ENCODE results near the gene ZNF268.

ZNF268 gene

DNA sequence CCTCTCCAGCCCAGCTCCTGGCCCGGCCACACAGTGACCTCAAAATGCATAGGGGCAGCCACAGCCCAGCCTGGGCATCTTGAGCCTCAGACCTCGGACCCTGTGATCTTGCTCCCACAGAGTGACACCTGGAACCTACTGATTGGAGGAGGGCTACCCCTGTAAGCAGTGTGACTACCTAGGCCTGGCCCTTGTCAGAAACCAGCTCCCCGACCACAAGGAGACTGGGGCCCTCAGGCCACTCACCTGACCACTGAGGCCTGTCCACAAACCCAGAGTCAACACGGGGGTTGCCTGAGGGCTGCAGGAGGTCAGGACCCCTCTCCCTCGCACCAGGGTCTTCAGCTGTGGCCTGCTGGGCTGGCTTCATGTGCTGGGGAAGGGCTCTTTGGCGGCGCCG is 45.4 kb downstream of the ZNF268 start:
- H3K27ac ChIP-seq, result no peak overlapping the region
- TF ChIP-seq ZFX (IDR thresholded peaks at IDR 0.05; ENCODE audit: borderline replicate concordance), result no peak
- TF ChIP-seq, protein P1, sequence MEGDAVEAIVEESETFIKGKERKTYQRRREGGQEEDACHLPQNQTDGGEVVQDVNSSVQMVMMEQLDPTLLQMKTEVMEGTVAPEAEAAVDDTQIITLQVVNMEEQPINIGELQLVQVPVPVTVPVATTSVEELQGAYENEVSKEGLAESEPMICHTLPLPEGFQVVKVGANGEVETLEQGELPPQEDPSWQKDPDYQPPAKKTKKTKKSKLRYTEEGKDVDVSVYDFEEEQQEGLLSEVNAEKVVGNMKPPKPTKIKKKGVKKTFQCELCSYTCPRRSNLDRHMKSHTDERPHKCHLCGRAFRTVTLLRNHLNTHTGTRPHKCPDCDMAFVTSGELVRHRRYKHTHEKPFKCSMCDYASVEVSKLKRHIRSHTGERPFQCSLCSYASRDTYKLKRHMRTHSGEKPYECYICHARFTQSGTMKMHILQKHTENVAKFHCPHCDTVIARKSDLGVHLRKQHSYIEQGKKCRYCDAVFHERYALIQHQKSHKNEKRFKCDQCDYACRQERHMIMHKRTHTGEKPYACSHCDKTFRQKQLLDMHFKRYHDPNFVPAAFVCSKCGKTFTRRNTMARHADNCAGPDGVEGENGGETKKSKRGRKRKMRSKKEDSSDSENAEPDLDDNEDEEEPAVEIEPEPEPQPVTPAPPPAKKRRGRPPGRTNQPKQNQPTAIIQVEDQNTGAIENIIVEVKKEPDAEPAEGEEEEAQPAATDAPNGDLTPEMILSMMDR (IDR thresholded peaks at IDR 0.05), result no peak

DNA sequence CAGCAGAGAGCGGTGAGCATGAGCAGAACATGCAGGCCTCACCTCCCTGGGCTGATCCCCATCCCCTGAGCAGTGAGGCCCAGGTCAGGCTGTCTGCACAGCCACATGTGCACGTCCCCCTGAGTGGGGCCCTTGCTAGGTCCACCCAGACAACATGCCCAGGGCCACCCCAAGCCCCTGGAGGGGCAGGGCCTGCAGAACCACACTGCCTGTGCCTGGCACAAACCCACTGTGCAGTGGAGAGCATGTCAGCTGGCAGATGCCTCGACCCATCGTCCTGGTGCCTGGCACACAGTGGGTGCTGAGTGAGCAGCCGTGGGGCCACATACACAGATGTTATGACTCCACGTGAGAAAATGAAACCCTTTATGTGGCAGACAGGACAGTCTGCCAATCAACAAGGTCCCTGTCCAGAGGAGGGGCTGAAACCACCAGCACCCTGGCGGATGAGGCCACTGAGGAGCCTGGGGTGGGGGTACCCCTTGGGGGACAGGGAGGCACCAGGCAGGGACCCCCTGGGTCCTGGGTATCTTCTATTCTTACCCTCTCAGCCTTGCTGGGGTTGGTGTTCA is 46.1 kb downstream of the ZNF268 start:
- TF ChIP-seq ZFX (IDR thresholded peaks at IDR 0.05; ENCODE audit: borderline replicate concordance), result no peak
- TF ChIP-seq, protein P1 (IDR thresholded peaks at IDR 0.05), result no peak
- no peak overlapping the region for H3K27ac ChIP-seq

DNA sequence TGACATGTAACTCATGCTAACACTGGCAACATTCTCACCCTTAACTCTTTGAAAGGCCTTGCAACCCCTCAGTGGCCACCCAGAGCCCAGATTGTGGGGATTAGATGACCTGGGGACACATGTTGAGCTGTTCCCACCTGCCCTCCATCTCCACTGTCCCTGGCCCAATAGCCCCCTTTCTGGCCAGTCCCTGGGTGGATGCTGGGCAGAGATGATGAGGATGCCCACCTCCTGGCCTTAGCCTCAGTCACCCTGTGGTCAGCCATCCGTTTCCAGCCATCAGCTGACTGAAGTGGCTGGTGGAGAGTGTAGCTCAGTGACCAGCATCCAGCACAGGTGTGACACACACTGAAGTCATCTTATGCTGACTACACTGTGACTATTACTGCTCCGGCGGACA is 49.7 kb downstream of the ZNF268 start:
- no peak overlapping the region for H3K27ac ChIP-seq
- TF ChIP-seq, protein P1 (IDR thresholded peaks at IDR 0.05), result no peak
- no peak for TF ChIP-seq ZFX (IDR thresholded peaks at IDR 0.05; ENCODE audit: borderline replicate concordance)

DNA sequence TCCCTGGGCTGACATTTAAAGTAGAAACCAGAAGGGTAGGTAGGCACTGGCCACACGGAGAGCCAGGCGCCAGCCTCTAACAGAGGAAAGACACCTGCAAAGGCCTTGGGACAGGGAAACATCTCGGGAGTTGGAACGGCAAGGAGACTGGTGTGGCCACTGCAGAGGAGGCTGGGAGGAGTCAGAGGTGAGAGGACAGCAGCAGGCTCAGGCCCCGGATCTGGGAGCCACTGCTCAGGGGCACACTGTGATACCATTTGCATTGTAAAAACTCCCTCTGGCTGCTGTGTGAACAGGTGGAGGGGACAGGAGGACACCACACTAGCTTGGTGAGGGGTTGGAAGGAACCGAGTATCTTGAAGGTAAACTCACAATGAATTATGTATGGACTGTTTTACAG is 51.7 kb downstream of the ZNF268 start:
- TF ChIP-seq, protein P1 (IDR thresholded peaks at IDR 0.05), result no peak

DNA sequence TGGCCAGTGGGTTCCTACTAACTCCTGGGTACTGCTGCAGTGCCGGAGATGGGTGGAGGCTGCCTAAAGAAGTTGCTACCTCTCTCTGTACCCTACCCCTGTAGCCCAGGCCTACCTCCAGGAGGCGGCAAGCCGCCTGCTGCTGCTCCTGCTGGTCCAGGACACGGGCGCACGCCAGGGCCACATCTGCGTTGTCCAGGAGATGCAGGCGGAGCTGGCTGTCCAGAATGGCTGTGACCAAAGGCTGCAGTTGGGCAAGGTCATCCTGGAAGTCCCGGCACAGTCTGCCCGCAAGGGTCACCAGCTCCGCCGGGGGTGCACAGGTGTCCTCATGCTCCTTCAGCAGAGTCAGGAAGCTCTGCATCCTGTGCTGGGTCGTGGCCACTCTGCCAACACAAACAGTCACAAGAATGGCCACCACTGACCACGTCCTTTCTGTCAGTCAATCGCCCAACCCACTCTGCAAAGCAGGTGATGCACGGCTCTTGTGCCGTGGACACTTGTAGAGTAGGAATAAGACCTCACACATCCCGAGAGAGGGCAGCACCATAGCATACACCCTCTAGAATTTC is 52.8 kb downstream of the ZNF268 start:
- TF ChIP-seq, protein P1 (IDR thresholded peaks at IDR 0.05), result no peak
- TF ChIP-seq ZFX (IDR thresholded peaks at IDR 0.05; ENCODE audit: borderline replicate concordance), result no peak
- H3K27ac ChIP-seq, result no peak overlapping the region

More for the DNA sequence above, 51.7 kb downstream of the ZNF268 start:
- H3K27ac ChIP-seq, result no peak overlapping the region

DNA sequence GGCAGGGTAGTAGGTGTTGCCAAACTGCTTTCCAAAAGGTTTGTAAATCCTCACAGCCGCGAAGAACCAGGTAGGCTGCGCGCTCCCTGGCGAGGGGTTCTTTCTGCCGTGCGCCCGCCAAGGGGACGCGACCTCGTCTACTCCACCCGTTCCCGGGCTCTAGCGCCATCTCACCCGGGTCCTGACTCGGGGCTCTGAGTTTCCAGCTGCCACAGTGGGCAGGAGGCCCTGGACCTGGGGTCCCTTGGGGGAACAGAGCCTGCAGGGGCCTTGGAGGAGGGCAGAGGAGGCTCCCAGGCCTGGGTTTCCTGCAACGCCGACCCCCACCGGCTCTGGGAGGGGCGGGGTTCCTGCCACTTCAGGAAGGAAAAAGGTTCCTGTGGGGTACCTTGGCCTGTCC is 53.7 kb downstream of the ZNF268 start:
- H3K27ac ChIP-seq, result no peak overlapping the region
- no peak for TF ChIP-seq ZFX (IDR thresholded peaks at IDR 0.05; ENCODE audit: borderline replicate concordance)
- TF ChIP-seq, protein P1 (IDR thresholded peaks at IDR 0.05), result no peak

DNA sequence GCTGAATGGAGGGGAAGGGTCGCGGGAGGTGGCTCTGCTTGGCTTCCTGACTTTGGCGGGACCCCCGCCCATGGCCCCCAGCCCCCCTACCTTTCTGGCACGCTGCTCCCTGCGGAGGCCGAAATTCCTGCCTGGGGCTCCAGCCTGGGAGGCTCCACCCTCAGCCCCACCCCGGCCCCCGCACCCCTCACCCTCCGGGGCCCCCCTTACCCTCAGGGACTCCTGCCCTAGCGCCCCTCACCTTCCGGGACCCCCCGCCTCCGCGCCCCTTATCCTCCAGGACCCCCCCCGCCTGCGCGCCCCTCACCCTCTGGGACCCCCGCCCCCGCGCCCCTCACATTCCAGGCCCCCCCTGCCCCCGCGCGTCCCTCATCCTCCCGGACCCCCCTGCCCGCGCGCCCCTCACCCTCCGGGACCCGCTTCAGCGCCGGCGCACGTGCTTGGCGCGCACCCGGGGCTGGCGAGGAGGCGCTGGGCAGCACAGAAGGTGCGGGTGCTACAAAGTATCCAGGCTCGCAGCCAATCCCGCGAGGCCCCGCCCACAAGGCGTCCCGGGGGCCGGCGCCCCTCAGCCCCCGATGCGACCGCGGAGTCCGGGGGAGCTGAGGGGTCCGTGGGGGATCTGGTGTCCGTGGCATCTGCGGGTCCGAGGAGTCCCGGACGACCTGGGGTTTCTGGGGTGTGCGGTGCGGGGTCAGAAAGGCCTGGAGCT is 54.3 kb downstream of the ZNF268 start, which contains the start of gene ANHX:
ANHX (minus strand) TSS at position 477 of the 712 bp plus-strand sequence. CDS start 1,521 bp downstream, outside the sequence.
- H3K27ac ChIP-seq, result no peak within 1 kb of the TSS
- TF ChIP-seq, protein P1 (IDR thresholded peaks at IDR 0.05), result no peak
- no peak for TF ChIP-seq ZFX (IDR thresholded peaks at IDR 0.05; ENCODE audit: borderline replicate concordance)

Measured in 22Rv1 (cell line).